PC-3 (cell line): ENCODE results near the gene DCLRE1C.

Experiments
- CTCF ChIP-seq: fragments of 300-600 bp; sonication (generic); conservative IDR thresholded peaks from 2 replicates; pipeline ENCODE4 v1.5.1; 2017; ENCODE audit warnings: antibody characterized with exemption, low read depth, mild to moderate bottlenecking, low read length
- EZH2phosphoT487 ChIP-seq: fragments of 300-600 bp; sonication (generic); IDR thresholded peaks from 2 replicates; pipeline ENCODE4 v1.6.1; 2018; ENCODE audit warnings: mild to moderate bottlenecking, antibody characterized with exemption, low read length, borderline replicate concordance

GRCh38 chr10:14873090-14873760 is 80.7 kb downstream of the DCLRE1C start:
- TF ChIP-seq CTCF (no peak), EZH2phosphoT487 (no peak)
